Gastrocnemius medialis (tissue), 4 donors: ENCODE data around the gene ROPN1B.
"Not testable (repeated sequence)": the region's sequence is repeated elsewhere in the genome, so short reads cannot be mapped to it uniquely, and the experiment has no call there.

Experiments used
- CTCF ChIP-seq, 5 experiments: fragments of 450-650 bp in 3 of 5; fragments of 200-600 bp in 2 of 5; sonication (generic) in 2 of 5; IDR thresholded peaks in 4 of 5; conservative IDR thresholded peaks in 1 of 5; 1 replicate in 4 of 5; 2 replicates in 1 of 5; pipeline ENCODE4 v1.5.1; 2016 to 2019; ENCODE audit warnings: antibody characterized with exemption in 5 of 5, mild to moderate bottlenecking in 3 of 5, moderate library complexity in 3 of 5
- POLR2A ChIP-seq, 2 donors: fragments of 450-650 bp; IDR thresholded peaks; one replicate each; pipeline ENCODE4 v1.6.1; 2017; ENCODE audit warnings: antibody characterized with exemption in 2 of 2, mild to moderate bottlenecking in 2 of 2, moderate library complexity in 2 of 2

- not testable (repeated sequence) for TF ChIP-seq CTCF (IDR thresholded peaks at IDR 0.05 in 4 of 5, conservative IDR thresholded peaks at IDR 0.05 in 1 of 5); POLR2A (IDR thresholded peaks at IDR 0.05)
These were observed 48.8 kb upstream of the ROPN1B start for GRCh38 chr3:125920191-125920590.
